K562 (cell line): ENCODE results near the gene BAZ2A. TPM values are rescaled to one million over a fixed set of nuclear protein-coding genes. Genes with fewer than 3 reads are reported as not detected.

Experiments
- ATAC-seq: fragments of 200-7000 bp; cut with Tn5 transposase; 3 replicates; pipeline ENCODE4 v1.9.1; 2020; ENCODE audit warnings: moderate library complexity
- BruUV-seq: library from RNA; stranded (reverse); fragments of 400-500 nt; replicated peaks from 2 replicates; lab custom pipeline; 2021; lab: Mats Ljungman, UMichigan
- CTCF ChIA-PET: fragments of 300-600 bp; formaldehyde crosslinking; extraction: SDS; loops from one replicate; lab custom pipeline; 2021; ENCODE audit warnings: low intra/inter-chr PET ratio; lab: Yijun Ruan, JAX
- POLR2A ChIA-PET: fragments of 300-600, 350-650 bp; sonication (Branson Sonifier 250); formaldehyde crosslinking; extraction: SDS; loops from one replicate; lab custom pipeline; 2021; ENCODE audit warnings: antibody characterized with exemption, inconsistent platforms; lab: Yijun Ruan, JAX
- DNase-seq, 4 experiments: peaks; one replicate each; pipeline versions ENCODE4 v3.0.0 to v3.0.0-alpha.2; 2011 to 2018; ENCODE audit warnings: low spot score in 3 of 4, mixed read lengths in 3 of 4; ENCODE audit errors: extremely low read depth in 1 of 4
- FAIRE-seq: peaks from 2 replicates; lab custom pipeline; 2011; peaks lifted over from hg19 to GRCh38; lab: Jason Lieb, UNC
- H2AFZ ChIP-seq: 2 replicates; pipeline ENCODE4 v1.6.0; 2011; ENCODE audit warnings: low read depth, low read length, control low read depth, inconsistent platforms
- H3K27ac ChIP-seq: fragments of 200-600 bp; 3 replicates; pipeline ENCODE4 v1.8.0; 2011; ENCODE audit warnings: low read depth, mild to moderate bottlenecking, control low read depth, inconsistent platforms, low read length, moderate library complexity, mixed read lengths; ENCODE audit errors: extremely low read depth
- H3K27me3 ChIP-seq, 2 experiments: fragments of 300-600 bp in 1 of 2; 2 replicates in 1 of 2; 3 replicates in 1 of 2; pipeline versions ENCODE4 v1.6.0 to v1.8.0; 2011; ENCODE audit warnings: inconsistent platforms in 2 of 2, low read length in 2 of 2, mild to moderate bottlenecking in 1 of 2, mixed read lengths in 1 of 2, moderate library complexity in 1 of 2; ENCODE audit not compliant: control insufficient read depth in 2 of 2, insufficient read depth in 2 of 2
- H3K36me3 ChIP-seq: fragments of 300-600 bp; 3 replicates; pipeline ENCODE4 v1.8.0; 2011; ENCODE audit warnings: mild to moderate bottlenecking, low read length, inconsistent platforms; ENCODE audit not compliant: control insufficient read depth, insufficient read depth
- H3K4me1 ChIP-seq, 2 experiments: fragments of 200-600 bp in 1 of 2; replicated peaks in 1 of 2; 2 replicates in 1 of 2; 3 replicates in 1 of 2; pipeline versions ENCODE4 v1.5.1 to v1.8.0; 2011; ENCODE audit warnings: inconsistent platforms in 2 of 2, low read length in 2 of 2, mild to moderate bottlenecking in 1 of 2, mixed read lengths in 1 of 2, moderate library complexity in 1 of 2; ENCODE audit not compliant: control insufficient read depth in 2 of 2, insufficient read depth in 2 of 2
- H3K4me2 ChIP-seq: 2 replicates; pipeline ENCODE4 v1.6.1; 2011; ENCODE audit warnings: low read length, control low read depth, inconsistent platforms, mixed read lengths; ENCODE audit not compliant: insufficient read depth
- H3K4me3 ChIP-seq: fragments of 200-600 bp; sonication (generic), shearing (Covaris generic); 2 replicates; pipeline ENCODE4 v1.5.1; 2016; ENCODE audit warnings: control low read depth, inconsistent platforms
- H3K79me2 ChIP-seq: fragments of 200-600 bp; 3 replicates; pipeline ENCODE4 v1.8.0; 2011; ENCODE audit warnings: low read length, inconsistent platforms; ENCODE audit not compliant: control insufficient read depth, insufficient read depth
- H3K9ac ChIP-seq, 2 experiments: 2 replicates each; pipeline versions ENCODE4 v1.6.0 to v1.6.1; 2011; ENCODE audit warnings: low read depth in 2 of 2, low read length in 2 of 2, control low read depth in 1 of 2, inconsistent platforms in 1 of 2, mild to moderate bottlenecking in 1 of 2, mixed read lengths in 1 of 2; ENCODE audit not compliant: insufficient read depth in 1 of 2
- H3K9me1 ChIP-seq: one replicate; pipeline ENCODE4 v1.6.0; 2011; ENCODE audit warnings: inconsistent platforms, mild to moderate bottlenecking, low read length, moderate library complexity; ENCODE audit not compliant: control insufficient read depth, insufficient read depth
- H3K9me3 ChIP-seq: replicated peaks from 2 replicates; pipeline ENCODE4 v1.5.1; 2011; ENCODE audit warnings: low read depth, low read length, inconsistent platforms; ENCODE audit not compliant: control insufficient read depth, insufficient read depth
- H4K20me1 ChIP-seq: replicated peaks from 2 replicates; pipeline ENCODE4 v1.6.1; 2011; ENCODE audit warnings: low read length, inconsistent platforms, mixed read lengths; ENCODE audit not compliant: control insufficient read depth, insufficient read depth
- CHD4 ChIP-seq: fragments of 200-600 bp; sonication (generic); IDR thresholded peaks from 3 replicates; pipeline ENCODE4 v1.6.1; 2012; ENCODE audit warnings: low read depth, mild to moderate bottlenecking, mixed read lengths, low read length, inconsistent platforms; ENCODE audit not compliant: insufficient read depth, insufficient replicate concordance, poor library complexity, severe bottlenecking
- COPS2 ChIP-seq: fragments of 450-650 bp; conservative IDR thresholded peaks from 2 replicates; pipeline ENCODE4 v1.6.1; 2016; ENCODE audit warnings: mild to moderate bottlenecking, moderate library complexity
- CREM ChIP-seq: IDR thresholded peaks from 2 replicates; pipeline ENCODE4 v1.6.1; 2014; ENCODE audit warnings: antibody characterized with exemption, low read depth
- ELF1 ChIP-seq: fragments of 200-800 bp; sonication (Bioruptor generic); IDR thresholded peaks from 2 replicates; pipeline ENCODE4 v1.6.1; 2016; ENCODE audit warnings: missing genetic modification characterization, missing compliant biosample characterization
- MEIS2 ChIP-seq: fragments of 450-650 bp; IDR thresholded peaks from 2 replicates; pipeline ENCODE4 v1.6.1; 2014; ENCODE audit warnings: mild to moderate bottlenecking; ENCODE audit not compliant: partially characterized antibody
- NFE2 ChIP-seq: IDR thresholded peaks from 2 replicates; pipeline ENCODE4 v1.6.1; 2014; ENCODE audit warnings: antibody characterized with exemption, low read depth
- PBX2 ChIP-seq, 2 experiments: IDR thresholded peaks in 1 of 2; conservative IDR thresholded peaks in 1 of 2; 2 replicates each; pipeline ENCODE4 v1.6.1; 2016; ENCODE audit warnings: low read depth in 2 of 2, mild to moderate bottlenecking in 1 of 2, missing compliant biosample characterization in 1 of 2, missing genetic modification characterization in 1 of 2, moderate library complexity in 1 of 2
- SMARCC2 ChIP-seq: fragments of 450-650 bp; IDR thresholded peaks from 2 replicates; pipeline ENCODE4 v1.6.1; 2017; ENCODE audit warnings: antibody characterized with exemption, moderate library complexity, mild to moderate bottlenecking, low read depth
- SNRNP70 ChIP-seq: fragments of 200-400 bp; formaldehyde crosslinking; optimal IDR thresholded peaks from 2 replicates; pipeline ENCODE3; 2017; ENCODE audit warnings: low read depth, low read length
- TCF3 ChIP-seq: sonication (generic); formaldehyde crosslinking; IDR thresholded peaks from 2 replicates; pipeline ENCODE4 v1.4.0; 2020; ENCODE audit warnings: mild to moderate bottlenecking, missing genetic modification reagents
- ZEB2 ChIP-seq: fragments of 450-650 bp; IDR thresholded peaks from 2 replicates; pipeline ENCODE4 v1.6.1; 2016
- ZNF41 ChIP-seq: fragments of 250-450 bp; sonication (Bioruptor Pico); conservative IDR thresholded peaks from 2 replicates; pipeline ENCODE4 v1.4.0; 2020; ENCODE audit warnings: mild to moderate bottlenecking
- ZNF584 ChIP-seq: fragments of 200-800 bp; sonication (Bioruptor generic); IDR thresholded peaks from 2 replicates; pipeline ENCODE4 v1.6.1; 2016; ENCODE audit warnings: low read depth, mild to moderate bottlenecking, missing genetic modification characterization, missing compliant biosample characterization
- ZNF717 ChIP-seq: fragments of 250-450 bp; sonication (Bioruptor Pico); IDR thresholded peaks from 2 replicates; pipeline ENCODE4 v1.5.0; 2021
- WGBS: fragments of 100-300 bp; shearing (Covaris generic); methylation state at CpG from one replicate; pipeline ENCODE4 v1.1.6; 2016; ENCODE audit warnings: low coverage, mixed read lengths; ENCODE audit not compliant: insufficient coverage; ENCODE audit errors: missing lambda C conversion rate; 5-methylcytosine and 5-hydroxymethylcytosine counted together
- in situ Hi-C: fragments of 300-500 bp; cut with MboI; formaldehyde crosslinking; loops from 4 replicates; pipeline ENCODE4 v1.15.0; 2018; ENCODE audit warnings: inconsistent platforms, mixed read lengths
- intact Hi-C: fragments of 100-400 bp; cut with micrococcal nuclease; formaldehyde crosslinking; loops from 2 replicates; pipeline ENCODE4 v1.14.2; 2022
- polyA plus RNA-seq, 8 experiments: library from polyadenylated mRNA; depleted of rRNA in 4 of 8; stranded (reverse) in 5 of 8; unstranded in 3 of 8; fragments of >200 nt; fragmentation: Nextera tagmentation in 2 of 8; fragmentation: Illumina TruSeq in 1 of 8; extraction: Ambion mirVana in 2 of 8; extraction: Trizol in 1 of 8; gene quantifications; 2 replicates each; pipeline versions ENCODE4 v1.2.1 to v1.2.3, GENCODE V29; 2011 to 2014; ENCODE audit warnings: inconsistent platforms in 1 of 8, missing spikeins in 1 of 8
- total RNA-seq, 7 experiments: library from RNA; depleted of rRNA in 6 of 7; stranded (reverse); fragments of >200 nt in 6 of 7; fragmentation: Illumina TruSeq in 2 of 7; extraction: Trizol in 2 of 7; gene quantifications; 2 replicates each; pipeline versions ENCODE4 v1.2.1 to v1.2.3, GENCODE V29; 2011 to 2021; ENCODE audit warnings: low replicate concordance in 1 of 7
- TF ChIP-seq, protein P1 (sequence below): fragments of 450-650 bp; formaldehyde crosslinking; IDR thresholded peaks from 2 replicates; pipeline ENCODE4 v1.4.0; 2020; ENCODE audit warnings: mild to moderate bottlenecking

The BAZ2A gene
- total and polyA plus RNA-seq, 9 of the 15 experiments (the other 6 are each of a cell fraction or from before 2014, with no cell fraction given), result 4.5 to 86.4 (median 26.2) TPM

GRCh38 chr12:56622535-56622934 is 7.6 kb downstream of the BAZ2A start:
- no TSS peak for BruUV-seq

GRCh38 chr12:56616925-56617324 is 13.2 kb downstream of the BAZ2A start:
- Histone ChIP-seq H3K9ac (no peak overlapping the region), H3K9me1 (peaks cover 3% of the 10 kb centered on the region), H3K9me3 (no peaks in the 10 kb centered on the region), H3K4me1 (peaks cover 0 to 7% of the 10 kb centered on the region in 2 experiments; a peak in 2 of 5 replicates), H3K27ac (peak overlapping the region; percentile 15; the same call in 1 of the 3 replicates), H3K36me3 (peaks cover 87% of the 10 kb centered on the region), H3K4me2 (no peak overlapping the region), H2AFZ (no peak overlapping the region), H4K20me1 (peaks cover 7% of the 10 kb centered on the region), H3K4me3 (no peak overlapping the region), H3K79me2 (peaks cover 56% of the 10 kb centered on the region), H3K27me3 (no peaks in the 10 kb centered on the region)
- ATAC-seq (peak; percentile 87), DNase-seq (peak in 1 of 4 experiments; percentile 49), FAIRE-seq (peak; percentile 77)
- BruUV-seq, result no TSS peak
- POLR2A ChIA-PET, result interaction anchor here (0.8 to 1.8 kb wide), 3 partner anchors 9 to 11 kb away, joined by 4 to 9 read pairs (median 7); no protein-coding TSS in a partner anchor
- CTCF ChIA-PET, result no interaction called here
- in situ Hi-C loops, result no loop called here
- intact Hi-C loops, result no loop called here
- TF ChIP-seq SNRNP70 (no peak), MEIS2 (peak; percentile 60), ZNF41 (CRISPR knock-in tag) (no peak), COPS2 (no peak), TCF3 (CRISPR knock-in tag) (peak; percentile 49), PBX2 (CRISPR knock-in tag; IDR thresholded peaks at IDR 0.05; ENCODE audit: low read depth) (no peak), PBX2 (tag; conservative IDR thresholded peaks at IDR 0.05; ENCODE audit: low read depth) (0 out of 2 replicates have a peak, but pooled peaks have one; percentile 34), ELF1 (no peak), ZNF584 (CRISPR knock-in tag) (no peak)
- TF ChIP-seq, protein P1, sequence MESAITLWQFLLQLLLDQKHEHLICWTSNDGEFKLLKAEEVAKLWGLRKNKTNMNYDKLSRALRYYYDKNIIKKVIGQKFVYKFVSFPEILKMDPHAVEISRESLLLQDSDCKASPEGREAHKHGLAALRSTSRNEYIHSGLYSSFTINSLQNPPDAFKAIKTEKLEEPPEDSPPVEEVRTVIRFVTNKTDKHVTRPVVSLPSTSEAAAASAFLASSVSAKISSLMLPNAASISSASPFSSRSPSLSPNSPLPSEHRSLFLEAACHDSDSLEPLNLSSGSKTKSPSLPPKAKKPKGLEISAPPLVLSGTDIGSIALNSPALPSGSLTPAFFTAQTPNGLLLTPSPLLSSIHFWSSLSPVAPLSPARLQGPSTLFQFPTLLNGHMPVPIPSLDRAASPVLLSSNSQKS (CRISPR knock-in tag), result no peak

More at GRCh38 chr12:56622535-56622934, 7.6 kb downstream of the BAZ2A start:
- no peak for TF ChIP-seq NFE2
- no peak for TF ChIP-seq CHD4
- no peak for TF ChIP-seq CREM
- TF ChIP-seq ZNF717 (CRISPR knock-in tag), result no peak
- no peak for TF ChIP-seq SMARCC2
- no peak for TF ChIP-seq ZEB2
- ATAC-seq, result no peak
- in situ Hi-C loops (no loop called here), intact Hi-C loops (no loop called here)
- H3K36me3 ChIP-seq, result peaks cover 76% of the 10 kb centered on the region
- H3K4me3 ChIP-seq, result no peak overlapping the region
- 100% methylated on average over 1 of the region's 1 CpG for WGBS
- FAIRE-seq, result no peak
- H3K27ac ChIP-seq, result no peak overlapping the region
- no peak overlapping the region for H2AFZ ChIP-seq
- H3K9me3 ChIP-seq, result no peaks in the 10 kb centered on the region
- peaks cover 5% of the 10 kb centered on the region for H3K9me1 ChIP-seq
- H3K79me2 ChIP-seq, result peaks cover 93% of the 10 kb centered on the region
- no peak for DNase-seq
- no peak overlapping the region for H3K9ac ChIP-seq
- no peaks in the 10 kb centered on the region for H3K27me3 ChIP-seq
- POLR2A ChIA-PET, result interaction anchor here (0.6 to 1.8 kb wide), 5 partner anchors 12 to 23 kb away, joined by 3 to 9 read pairs (median 4); partner anchors contain the start of gene ATP5F1B
- no peak overlapping the region for H3K4me2 ChIP-seq
- no peaks in the 10 kb centered on the region; the same call in none of the 2 replicates for H4K20me1 ChIP-seq
- H3K4me1 ChIP-seq, result peaks cover 0 to 15% of the 10 kb centered on the region in 2 experiments; a peak in 3 of 5 replicates
- CTCF ChIA-PET, result interaction anchor here (0.8 kb wide), 1 partner anchor 12 kb away, joined by 3 read pairs; no protein-coding TSS in a partner anchor
